IMR-90 (cell line): Measurements from ENCODE around the gene ADGRV1. TPM values are rescaled to one million over a fixed set of nuclear protein-coding genes. Genes with fewer than 3 reads are reported as not detected.

Experiments used
- ATAC-seq: fragments of 200-7000 bp; cut with Tn5 transposase; 2 replicates; pipeline ENCODE4 v1.9.1; 2020; ENCODE audit warnings: low read depth, mild to moderate bottlenecking, moderate library complexity
- BruUV-seq: library from RNA; stranded (reverse); fragments of 400-500 nt; replicated peaks from 2 replicates; lab custom pipeline; 2021; lab: Mats Ljungman, UMichigan
- CTCF ChIA-PET: fragments of 300-600 bp; formaldehyde crosslinking; extraction: SDS; loops from one replicate; lab custom pipeline; 2021; ENCODE audit warnings: antibody characterized with exemption; lab: Yijun Ruan, JAX
- POLR2A ChIA-PET: fragments of 300-600 bp; sonication (Branson Sonifier 250); formaldehyde crosslinking; loops from one replicate; lab custom pipeline; 2022; ENCODE audit warnings: antibody characterized with exemption; ENCODE audit not compliant: unreplicated experiment; lab: Charles Lee
- DNase-seq: peaks from one replicate; pipeline ENCODE4 v3.0.0; 2013
- H2AFZ ChIP-seq: replicated peaks from 2 replicates; pipeline ENCODE3; 2013; ENCODE audit warnings: low read length, mild to moderate bottlenecking; ENCODE audit not compliant: poor library complexity
- H2AK5ac ChIP-seq: 2 replicates; pipeline ENCODE4 v1.6.1; 2013; ENCODE audit warnings: low read depth, low read length, inconsistent platforms
- H2AK9ac ChIP-seq: replicated peaks from 2 replicates; pipeline ENCODE3; 2013; ENCODE audit warnings: mild to moderate bottlenecking, low read depth, low read length, moderate library complexity; ENCODE audit not compliant: poor library complexity
- H2BK120ac ChIP-seq: 2 replicates; pipeline ENCODE4 v1.6.1; 2013; ENCODE audit warnings: low read depth, low read length, inconsistent platforms
- H2BK15ac ChIP-seq: 3 replicates; pipeline ENCODE4 v1.6.1; 2013; ENCODE audit warnings: low read depth, low read length, inconsistent platforms
- H2BK20ac ChIP-seq: 2 replicates; pipeline ENCODE4 v1.6.1; 2013; ENCODE audit warnings: low read depth, mild to moderate bottlenecking, inconsistent platforms, low read length, moderate library complexity
- H2BK5ac ChIP-seq: 2 replicates; pipeline ENCODE4 v1.6.1; 2013; ENCODE audit warnings: mild to moderate bottlenecking, low read depth, low read length, inconsistent platforms; ENCODE audit not compliant: poor library complexity, severe bottlenecking
- H3K14ac ChIP-seq: replicated peaks from 2 replicates; pipeline ENCODE4 v1.6.1; 2013; ENCODE audit warnings: low read depth, low read length, inconsistent platforms
- H3K18ac ChIP-seq: 2 replicates; pipeline ENCODE4 v1.6.1; 2013; ENCODE audit warnings: low read depth, low read length, control low read depth
- H3K23ac ChIP-seq: 2 replicates; pipeline ENCODE4 v1.6.1; 2013; ENCODE audit warnings: low read depth, low read length, inconsistent platforms
- H3K27ac ChIP-seq: 2 replicates; pipeline ENCODE4 v1.5.1; 2013; ENCODE audit warnings: mild to moderate bottlenecking, control low read depth, low read length; ENCODE audit not compliant: insufficient read depth
- H3K27me3 ChIP-seq: 2 replicates; pipeline ENCODE4 v1.6.1; 2013; ENCODE audit warnings: low read length; ENCODE audit not compliant: control insufficient read depth, insufficient read depth
- H3K36me3 ChIP-seq: 2 replicates; pipeline ENCODE4 v1.6.1; 2013; ENCODE audit warnings: low read length, mixed read lengths; ENCODE audit not compliant: control insufficient read depth, insufficient read depth
- H3K4ac ChIP-seq: 2 replicates; pipeline ENCODE4 v1.6.1; 2013; ENCODE audit warnings: low read depth, low read length, inconsistent platforms
- H3K4me1 ChIP-seq: 2 replicates; pipeline ENCODE4 v1.6.1; 2013; ENCODE audit warnings: low read length, mixed read lengths; ENCODE audit not compliant: control insufficient read depth, insufficient read depth
- H3K4me2 ChIP-seq: 2 replicates; pipeline ENCODE4 v1.6.1; 2013; ENCODE audit warnings: low read depth, mild to moderate bottlenecking, control low read depth, low read length, moderate library complexity
- H3K4me3 ChIP-seq: 2 replicates; pipeline ENCODE4 v1.5.1; 2013; ENCODE audit warnings: low read depth, mild to moderate bottlenecking, control low read depth, low read length, moderate library complexity; ENCODE audit not compliant: insufficient read depth
- H3K56ac ChIP-seq: 2 replicates; pipeline ENCODE4 v1.6.1; 2013; ENCODE audit warnings: low read length, inconsistent platforms; ENCODE audit not compliant: insufficient read depth; ENCODE audit errors: extremely low read depth
- H3K79me1 ChIP-seq, 2 experiments: 2 replicates each; pipeline ENCODE4 v1.6.1; 2013; ENCODE audit warnings: low read length in 2 of 2, inconsistent platforms in 1 of 2, low read depth in 1 of 2
- H3K9ac ChIP-seq: 2 replicates; pipeline ENCODE4 v1.6.1; 2013; ENCODE audit warnings: low read depth, low read length, control low read depth
- H3K9me1 ChIP-seq: 2 replicates; pipeline ENCODE4 v1.6.1; 2013; ENCODE audit warnings: low read length, inconsistent platforms; ENCODE audit not compliant: insufficient read depth
- H3K9me3 ChIP-seq: 2 replicates; pipeline ENCODE4 v1.6.1; 2013; ENCODE audit warnings: low read length; ENCODE audit not compliant: control insufficient read depth, insufficient read depth
- H4K20me1 ChIP-seq: 2 replicates; pipeline ENCODE4 v1.6.1; 2013; ENCODE audit warnings: low read length, inconsistent platforms; ENCODE audit not compliant: insufficient read depth
- H4K5ac ChIP-seq: 2 replicates; pipeline ENCODE4 v1.6.1; 2013; ENCODE audit warnings: mild to moderate bottlenecking, low read depth, low read length, control low read depth
- H4K8ac ChIP-seq, 2 experiments: 2 replicates each; pipeline ENCODE4 v1.6.1; 2013; ENCODE audit warnings: low read depth in 2 of 2, low read length in 2 of 2, control low read depth in 1 of 2, inconsistent platforms in 1 of 2
- H4K91ac ChIP-seq: 2 replicates; pipeline ENCODE4 v1.6.1; 2013; ENCODE audit warnings: low read depth, low read length, inconsistent platforms; ENCODE audit not compliant: insufficient read depth
- BHLHE40 ChIP-seq: fragments of 150-350 bp; IDR thresholded peaks from 2 replicates; pipeline ENCODE4 v1.6.1; 2016; ENCODE audit warnings: mild to moderate bottlenecking, low read depth, low read length
- CEBPB ChIP-seq: IDR thresholded peaks from 2 replicates; pipeline ENCODE4 v1.6.1; 2012; ENCODE audit warnings: low read depth, low read length, improper control_type of control experiment
- CHD1 ChIP-seq: IDR thresholded peaks from 2 replicates; pipeline ENCODE4 v1.6.1; 2012; ENCODE audit warnings: low read depth, low read length, improper control_type of control experiment
- CTCF ChIP-seq: conservative IDR thresholded peaks from 2 replicates; pipeline ENCODE4 v1.5.1; 2012; ENCODE audit warnings: mild to moderate bottlenecking, low read depth, low read length, improper control_type of control experiment
- FOS ChIP-seq: fragments of 150-350 bp; IDR thresholded peaks from 2 replicates; pipeline ENCODE4 v1.6.1; 2016; ENCODE audit warnings: low read depth, low read length
- MAZ ChIP-seq: IDR thresholded peaks from 2 replicates; pipeline ENCODE4 v1.6.1; 2012; ENCODE audit warnings: low read depth, mild to moderate bottlenecking, low read length, improper control_type of control experiment, moderate library complexity, borderline replicate concordance
- NFE2L2 ChIP-seq: fragments of 150-350 bp; IDR thresholded peaks from 2 replicates; pipeline ENCODE4 v1.6.1; 2016; ENCODE audit warnings: low read depth, mild to moderate bottlenecking, low read length
- POLR2A ChIP-seq: IDR thresholded peaks from 2 replicates; pipeline ENCODE4 v1.6.1; 2012; ENCODE audit warnings: mild to moderate bottlenecking, low read depth, low read length
- RAD21 ChIP-seq: IDR thresholded peaks from 2 replicates; pipeline ENCODE4 v1.6.1; 2012; ENCODE audit warnings: low read length, improper control_type of control experiment
- SMC3 ChIP-seq: fragments of 150-350 bp; IDR thresholded peaks from 2 replicates; pipeline ENCODE4 v1.6.1; 2016; ENCODE audit warnings: low read depth, mild to moderate bottlenecking, antibody characterized with exemption, low read length, moderate library complexity
- USF2 ChIP-seq: fragments of 150-350 bp; IDR thresholded peaks from 2 replicates; pipeline ENCODE4 v1.6.1; 2017; ENCODE audit warnings: mild to moderate bottlenecking, antibody characterized with exemption, low read length, low read depth
- dilution Hi-C: fragments of 300-500 bp; cut with HindIII; formaldehyde crosslinking; loops from one replicate; pipeline ENCODE4 v1.14.3; 2018; ENCODE audit warnings: low sequenced_read_pairs; ENCODE audit not compliant: unreplicated experiment
- in situ Hi-C: fragments of 300-500 bp; cut with MboI; formaldehyde crosslinking; loops from 3 replicates; pipeline ENCODE4 v1.14.3; 2019; ENCODE audit warnings: low sequenced_read_pairs, inconsistent platforms, mixed read lengths
- intact Hi-C: fragments of 100-400 bp; cut with micrococcal nuclease; formaldehyde crosslinking; loops from 2 replicates; pipeline ENCODE4 v1.10.0; 2022
- polyA plus RNA-seq, 3 experiments: library from polyadenylated mRNA; depleted of rRNA; stranded (reverse); fragments of >200 nt; gene quantifications; 2 replicates each; pipeline ENCODE4 v1.2.3, GENCODE V29; 2012; ENCODE audit warnings: low replicate concordance in 1 of 3
- total RNA-seq: library from RNA; depleted of rRNA; stranded (reverse); fragments of >200 nt; gene quantifications from 2 replicates; pipeline ENCODE4 v1.2.3, GENCODE V29; 2012

The ADGRV1 gene
- total and polyA plus RNA-seq, 2 of the 4 experiments (the other 2 are of a cell fraction), result under 0.01 TPM; not detected in 1

GRCh38 chr5:91118796-91119195 is 560.2 kb downstream of the ADGRV1 start:
- no peak overlapping the region for H2AFZ ChIP-seq
- no peak overlapping the region for H2AK9ac ChIP-seq
- H4K20me1 ChIP-seq, result no peaks in the 10 kb centered on the region
- BruUV-seq, result no TSS peak
- no peak overlapping the region for H3K4me3 ChIP-seq
- no peaks in the 10 kb centered on the region for H3K27me3 ChIP-seq
- H3K14ac ChIP-seq, result no peak overlapping the region
- no peak overlapping the region for H3K4ac ChIP-seq
- H2BK20ac ChIP-seq, result no peak overlapping the region
- H3K4me1 ChIP-seq, result peaks cover 4% of the 10 kb centered on the region
- no peak overlapping the region for H3K27ac ChIP-seq
- H2BK15ac ChIP-seq, result no peak overlapping the region
- H3K9me3 ChIP-seq, result no peaks in the 10 kb centered on the region
- peak; percentile 35 for DNase-seq
- H3K79me1 ChIP-seq, result no peaks in the 10 kb centered on the region
- H3K36me3 ChIP-seq, result no peaks in the 10 kb centered on the region
- TF ChIP-seq RAD21, result no peak
- TF ChIP-seq CEBPB, result no peak
- no peak for TF ChIP-seq CHD1
- TF ChIP-seq MAZ, result no peak
- TF ChIP-seq POLR2A, result no peak
- no peak for TF ChIP-seq NFE2L2
- no peak for TF ChIP-seq BHLHE40
- no peak for TF ChIP-seq FOS
- TF ChIP-seq SMC3, result no peak
- TF ChIP-seq USF2, result no peak
- TF ChIP-seq CTCF, result no peak
- ChIA-PET CTCF (interaction anchor here (0.5 to 1.5 kb wide), 2 partner anchors 9 to 267 kb away, joined by 3 to 4 read pairs; no protein-coding TSS in a partner anchor), POLR2A (no interaction called here)
- dilution Hi-C loops (no loop called here), in situ Hi-C loops (no loop called here), intact Hi-C loops (no loop called here)
- H2BK120ac ChIP-seq, result no peak overlapping the region
- no peak overlapping the region for H2AK5ac ChIP-seq
- no peak overlapping the region for H3K56ac ChIP-seq
- no peak overlapping the region for H4K5ac ChIP-seq
- no peak overlapping the region for H4K91ac ChIP-seq
- no peaks in the 10 kb centered on the region for H3K9me1 ChIP-seq
- ATAC-seq, result peak; percentile 59
- no peak overlapping the region for H3K4me2 ChIP-seq
- H3K23ac ChIP-seq, result no peak overlapping the region
- 0 out of 2 replicates have a peak overlapping the region, but pooled peaks have one; percentile 23 for H3K18ac ChIP-seq
- no peak overlapping the region for H4K8ac ChIP-seq
- no peak overlapping the region for H2BK5ac ChIP-seq
- H3K9ac ChIP-seq, result no peak overlapping the region
